ENCODE measurements around the gene ABCA8.

- TF ChIP-seq, protein P1, sequence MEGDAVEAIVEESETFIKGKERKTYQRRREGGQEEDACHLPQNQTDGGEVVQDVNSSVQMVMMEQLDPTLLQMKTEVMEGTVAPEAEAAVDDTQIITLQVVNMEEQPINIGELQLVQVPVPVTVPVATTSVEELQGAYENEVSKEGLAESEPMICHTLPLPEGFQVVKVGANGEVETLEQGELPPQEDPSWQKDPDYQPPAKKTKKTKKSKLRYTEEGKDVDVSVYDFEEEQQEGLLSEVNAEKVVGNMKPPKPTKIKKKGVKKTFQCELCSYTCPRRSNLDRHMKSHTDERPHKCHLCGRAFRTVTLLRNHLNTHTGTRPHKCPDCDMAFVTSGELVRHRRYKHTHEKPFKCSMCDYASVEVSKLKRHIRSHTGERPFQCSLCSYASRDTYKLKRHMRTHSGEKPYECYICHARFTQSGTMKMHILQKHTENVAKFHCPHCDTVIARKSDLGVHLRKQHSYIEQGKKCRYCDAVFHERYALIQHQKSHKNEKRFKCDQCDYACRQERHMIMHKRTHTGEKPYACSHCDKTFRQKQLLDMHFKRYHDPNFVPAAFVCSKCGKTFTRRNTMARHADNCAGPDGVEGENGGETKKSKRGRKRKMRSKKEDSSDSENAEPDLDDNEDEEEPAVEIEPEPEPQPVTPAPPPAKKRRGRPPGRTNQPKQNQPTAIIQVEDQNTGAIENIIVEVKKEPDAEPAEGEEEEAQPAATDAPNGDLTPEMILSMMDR (IDR thresholded peaks at IDR 0.05; ENCODE audit: low read depth, low read length, poor library complexity, severe bottlenecking), result no peak
- TF ChIP-seq EZH2phosphoT487 (IDR thresholded peaks at IDR 0.05; ENCODE audit: borderline replicate concordance, low read length), result no peak
Observed at GRCh38 chr17:68939195-68939594, 16.0 kb downstream of the ABCA8 start.
